Hepatocyte (in vitro differentiated cells): ENCODE measurements around the gene NXNL1.
"Not testable (repeated sequence)": the region's sequence is repeated elsewhere in the genome, so short reads cannot be mapped to it uniquely, and the experiment has no call there.

Experiments used
- CTCF ChIP-seq: fragments of 200-600 bp; sonication (generic); IDR thresholded peaks from 2 replicates; pipeline ENCODE4 v1.5.1; 2016; ENCODE audit warnings: antibody characterized with exemption, mild to moderate bottlenecking; ENCODE audit not compliant: poor library complexity
- EZH2phosphoT487 ChIP-seq: fragments of 200-600 bp; sonication (generic); IDR thresholded peaks from one replicate; pipeline ENCODE4 v1.6.1; 2018; ENCODE audit warnings: antibody characterized with exemption, mild to moderate bottlenecking, low read depth, moderate library complexity; ENCODE audit not compliant: unreplicated experiment, severe bottlenecking

- not testable (repeated sequence) for TF ChIP-seq CTCF, EZH2phosphoT487
Measured at GRCh38 chr19:17508558-17508933, 47.8 kb upstream of the NXNL1 start.
